Heart left ventricle (tissue), 13 donors: ENCODE data around the gene MIPOL1.

Source experiments
- POLR2A ChIP-seq, 2 donors: fragments of 450-650 bp; IDR thresholded peaks; one replicate each; pipeline ENCODE4 v1.6.1; 2017; ENCODE audit warnings: antibody characterized with exemption in 2 of 2, mild to moderate bottlenecking in 2 of 2, moderate library complexity in 2 of 2
- TF ChIP-seq, protein P1 (sequence below), 12 donors: fragments of 200-600 bp; sonication (generic) in 4 of 12; IDR thresholded peaks; one replicate each; pipeline versions ENCODE4 v1.5.0 to v1.8.0; 2018 to 2022; ENCODE audit warnings: antibody characterized with exemption in 12 of 12, mild to moderate bottlenecking in 5 of 12
- donor health status: ischemic (EF 13 %, LVEDD 7.1; RV severe dilation, severe dysfunction).
- donor health status: DM: no; HTN: yes; CAD: no.
- donor health status: DM: no; HTN: no; CAD: no.
- donor health status: ischemic (EF 25% LVEDD 6.9; RV normal size, moderate dysfunction).
- donor health status: ischemic (EF 25% LVEDD 5.7; RV mildly dilated, moderate dysfunction).
- donor health status: ischemic (EF 35%, LVEDD 5.7; RV mildly dilated, moderate dysfunction).
- donor health status: nonischemic (EF 11% LVEDD 7.7; RV severe dilation, severe dysfunction).
- donor health status: DM: yes; HTN: yes; CAD: no.
- donor health status: PGD.
- donor health status: ischemic (EF 29% LVEDD 5.4; RV normal size, mild dysfunction).
- donor health status: nonischemic (EF 23%, LVEDD 6.1; RV moderate dilation, normal function).

- TF ChIP-seq, protein P1, sequence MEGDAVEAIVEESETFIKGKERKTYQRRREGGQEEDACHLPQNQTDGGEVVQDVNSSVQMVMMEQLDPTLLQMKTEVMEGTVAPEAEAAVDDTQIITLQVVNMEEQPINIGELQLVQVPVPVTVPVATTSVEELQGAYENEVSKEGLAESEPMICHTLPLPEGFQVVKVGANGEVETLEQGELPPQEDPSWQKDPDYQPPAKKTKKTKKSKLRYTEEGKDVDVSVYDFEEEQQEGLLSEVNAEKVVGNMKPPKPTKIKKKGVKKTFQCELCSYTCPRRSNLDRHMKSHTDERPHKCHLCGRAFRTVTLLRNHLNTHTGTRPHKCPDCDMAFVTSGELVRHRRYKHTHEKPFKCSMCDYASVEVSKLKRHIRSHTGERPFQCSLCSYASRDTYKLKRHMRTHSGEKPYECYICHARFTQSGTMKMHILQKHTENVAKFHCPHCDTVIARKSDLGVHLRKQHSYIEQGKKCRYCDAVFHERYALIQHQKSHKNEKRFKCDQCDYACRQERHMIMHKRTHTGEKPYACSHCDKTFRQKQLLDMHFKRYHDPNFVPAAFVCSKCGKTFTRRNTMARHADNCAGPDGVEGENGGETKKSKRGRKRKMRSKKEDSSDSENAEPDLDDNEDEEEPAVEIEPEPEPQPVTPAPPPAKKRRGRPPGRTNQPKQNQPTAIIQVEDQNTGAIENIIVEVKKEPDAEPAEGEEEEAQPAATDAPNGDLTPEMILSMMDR (IDR thresholded peaks at IDR 0.05): no peak
- no peak for TF ChIP-seq POLR2A (IDR thresholded peaks at IDR 0.05)
Measured at GRCh38 chr14:37586797-37587130, 389.0 kb downstream of the MIPOL1 start.
